GM21423 (cell line): ENCODE measurements around the gene FIGN.

ENCODE experiments used
- ATAC-seq: cut with Tn5 transposase; IDR thresholded peaks from one replicate; pipeline ENCODE4 v1.9.1; 2021; ENCODE audit warnings: mild to moderate bottlenecking, moderate library complexity; ENCODE audit not compliant: unreplicated experiment

Gene FIGN

DNA sequence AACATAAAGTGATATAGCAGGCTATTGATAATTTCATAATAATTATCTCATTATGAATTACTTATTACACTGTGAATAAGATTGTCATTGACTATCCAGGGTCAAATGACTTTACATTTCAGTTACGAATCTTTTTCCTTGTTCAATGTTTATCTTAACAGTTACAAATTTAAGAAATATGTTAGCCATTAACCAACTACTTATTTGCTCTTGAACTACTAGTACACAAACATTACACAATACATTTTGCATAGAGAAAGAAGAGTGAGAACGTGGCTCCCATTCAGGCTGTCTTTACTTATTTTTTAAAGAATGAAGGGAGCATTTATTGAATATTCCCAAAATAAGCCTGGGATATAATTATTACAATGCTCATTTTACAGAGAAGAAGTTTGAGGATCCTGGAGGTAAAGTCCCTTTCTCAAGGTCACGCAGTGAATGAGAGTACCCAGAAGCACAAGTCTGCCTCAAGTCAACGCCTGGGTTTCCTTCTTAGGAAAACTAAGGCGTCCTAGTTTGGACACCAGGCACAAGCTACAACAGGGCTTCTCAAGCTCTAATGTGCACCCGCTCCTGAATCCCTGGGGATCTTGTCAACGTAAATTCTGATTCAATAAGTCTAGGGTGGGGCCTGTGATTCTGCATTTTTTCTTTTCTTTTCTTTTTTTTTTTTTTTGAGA is 164.2 kb downstream of the FIGN start:
- no peak for ATAC-seq

GRCh38 chr2:163570391-163570790 is 165.4 kb downstream of the FIGN start:
- no peak for ATAC-seq

GRCh38 chr2:163565192-163565591 is 170.6 kb downstream of the FIGN start:
- ATAC-seq: no peak

DNA sequence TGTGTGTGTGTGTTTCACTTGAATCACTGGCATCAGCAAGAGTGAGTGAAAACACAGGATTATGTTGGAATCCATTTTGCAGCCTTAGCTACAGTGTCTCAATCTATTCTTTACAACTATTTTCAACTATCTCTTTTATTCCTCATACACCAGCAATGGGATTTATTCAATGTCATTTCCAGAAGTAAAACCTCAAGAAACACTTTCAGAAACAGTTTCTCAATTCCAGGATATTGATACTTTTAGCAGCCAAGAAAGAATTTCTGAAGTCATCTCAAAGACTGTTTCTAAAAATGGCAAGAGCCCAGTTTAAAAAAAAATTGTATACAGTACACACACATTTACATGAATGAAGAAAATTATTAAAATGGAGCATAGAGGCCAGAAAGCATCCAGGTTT is 171.6 kb downstream of the FIGN start:
- ATAC-seq: no peak

- ATAC-seq: no peak
These were observed 172.5 kb downstream of the FIGN start for GRCh38 chr2:163563336-163563735.

DNA sequence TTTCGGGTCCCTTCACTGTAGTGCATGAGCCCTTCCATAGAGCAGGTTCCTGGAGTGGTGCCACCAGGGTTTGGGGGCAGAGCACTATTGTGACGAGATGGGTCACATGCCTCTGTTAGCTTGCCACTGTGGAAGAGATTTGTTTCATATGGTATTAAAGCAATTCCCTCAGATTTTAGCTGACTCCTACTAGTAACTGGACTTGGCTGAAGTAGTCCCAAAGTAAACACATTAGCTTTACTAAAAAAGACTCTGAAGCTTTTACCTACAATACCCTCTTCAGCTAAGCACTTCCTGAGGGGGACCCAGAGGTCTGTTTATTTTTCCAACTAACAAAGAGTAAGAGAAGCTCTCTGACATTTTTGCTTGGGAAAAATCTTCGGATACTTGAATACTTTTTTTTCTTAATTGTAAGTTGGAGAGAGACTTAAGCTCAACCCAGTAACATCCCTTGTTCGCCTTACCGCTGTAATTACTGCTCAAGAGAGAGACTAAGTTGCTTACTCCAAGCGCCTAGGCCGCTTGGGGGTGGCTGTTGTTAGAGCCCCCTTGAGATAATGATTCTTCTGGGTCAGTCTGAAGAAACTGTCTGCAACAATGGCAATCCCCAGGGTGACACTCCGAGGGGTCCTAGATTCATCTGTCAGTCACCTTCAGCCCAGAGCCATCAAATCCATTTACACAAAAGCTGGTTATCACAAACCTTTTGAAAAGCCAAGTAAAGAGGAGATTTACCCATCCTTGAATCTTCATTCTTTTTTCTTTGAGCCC is 177.4 kb downstream of the FIGN start:
- ATAC-seq: no peak

GRCh38 chr2:163556511-163556910 is 179.3 kb downstream of the FIGN start:
- no peak for ATAC-seq

DNA sequence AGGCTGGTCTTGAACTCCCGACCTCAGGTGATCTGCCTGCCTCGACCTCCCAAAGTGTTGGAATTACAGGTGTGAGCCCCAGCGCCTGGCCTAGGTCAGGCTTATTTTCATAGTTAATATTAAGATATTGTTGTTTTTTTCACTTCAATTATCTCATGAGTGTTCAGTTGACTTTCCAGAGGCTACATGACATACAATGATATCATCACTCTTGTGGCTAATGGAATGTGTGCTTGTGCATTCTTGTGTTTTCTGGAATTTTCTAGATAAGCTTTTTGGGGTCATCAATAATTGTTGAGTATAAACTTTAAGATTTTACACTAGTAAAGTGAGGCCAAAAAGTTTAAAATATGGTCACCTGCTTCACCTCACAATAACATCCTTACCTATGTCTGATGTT is 180.9 kb downstream of the FIGN start:
- no peak for ATAC-seq

GRCh38 chr2:163553601-163554000 is 182.2 kb downstream of the FIGN start:
- ATAC-seq: no peak

DNA sequence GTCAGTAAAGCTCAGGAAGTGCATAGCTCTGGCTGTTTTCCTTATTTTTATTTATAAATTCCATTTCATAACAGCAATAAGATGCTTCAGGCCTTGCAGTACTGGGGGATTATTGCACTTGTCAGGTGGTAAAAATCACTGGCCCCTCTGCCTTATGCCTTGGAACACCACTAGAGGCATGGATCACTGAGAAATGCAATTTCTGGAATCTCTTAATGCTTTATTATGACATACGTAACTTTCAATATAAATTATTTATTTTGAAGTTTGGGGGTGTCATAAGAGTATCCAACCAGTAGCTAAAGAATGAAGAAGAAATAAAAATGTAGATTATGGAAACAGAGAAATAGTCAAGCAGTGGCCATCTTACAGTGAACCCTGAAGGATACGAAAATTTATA is 183.1 kb downstream of the FIGN start:
- no peak for ATAC-seq

- no peak for ATAC-seq
These were observed 184.0 kb downstream of the FIGN start for GRCh38 chr2:163551616-163552373.

DNA sequence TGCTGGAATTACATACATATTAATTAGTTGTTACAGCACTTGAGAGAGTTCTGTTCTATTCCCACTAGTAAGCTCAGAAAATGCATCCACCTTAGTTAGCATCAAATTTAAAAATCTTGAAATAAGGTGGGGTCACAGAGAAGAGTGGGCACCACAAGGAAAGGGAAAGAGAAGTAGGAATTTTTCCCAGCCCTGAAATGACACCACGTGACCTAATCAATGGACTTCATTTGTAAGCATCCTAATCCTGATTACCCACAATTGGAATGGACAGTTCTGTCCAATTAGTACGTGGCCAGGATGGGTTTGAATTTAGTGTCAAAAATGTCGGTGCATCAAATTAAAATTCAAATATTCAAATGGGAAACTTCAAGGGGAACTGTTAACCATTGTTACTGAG is 186.8 kb downstream of the FIGN start:
- no peak for ATAC-seq
